HG02588 (cell line): Measurements from ENCODE around the gene GSTM2.
A peak's percentile ranks its signal among the peaks of the same experiment; 100 is the strongest.
"Not testable (repeated sequence)": the region's sequence is repeated elsewhere in the genome, so short reads cannot be mapped to it uniquely, and the experiment has no call there.

Source experiments
- ATAC-seq: cut with Tn5 transposase; IDR thresholded peaks from one replicate; pipeline ENCODE4 v1.9.1; 2021; ENCODE audit warnings: mild to moderate bottlenecking, moderate library complexity; ENCODE audit not compliant: unreplicated experiment

The GSTM2 gene

GRCh38 chr1:109673861-109674260 lies 6.0 kb downstream of the GSTM2 start:
- ATAC-seq, result not testable (repeated sequence)

- ATAC-seq, result not testable (repeated sequence)
These were observed 9.0 kb downstream of the GSTM2 start for GRCh38 chr1:109676683-109677381.

GRCh38 chr1:109677459-109677858 lies 9.6 kb downstream of the GSTM2 start:
- ATAC-seq, result no peak

- ATAC-seq, result not testable (repeated sequence)
These were observed 10.8 kb downstream of the GSTM2 start for GRCh38 chr1:109678637-109679036.

GRCh38 chr1:109684777-109685176 lies 16.9 kb downstream of the GSTM2 start:
- ATAC-seq, result not testable (repeated sequence)

- not testable (repeated sequence) for ATAC-seq
These were observed 17.5 kb downstream of the GSTM2 start for GRCh38 chr1:109685399-109685798.

- not testable (repeated sequence) for ATAC-seq
These were observed 18.0 kb downstream of the GSTM2 start for GRCh38 chr1:109685890-109686289.

- not testable (repeated sequence) for ATAC-seq
These were observed 19.3 kb downstream of the GSTM2 start for GRCh38 chr1:109687109-109687508.

- peak; percentile 96 for ATAC-seq
These were observed 20.0 kb downstream of the GSTM2 start, which contains the start of gene GSTM1 for GRCh38 chr1:109687641-109688499. GSTM1 (plus strand) TSS chr1:109687817; CDS start chr1:109687874, 57 bp downstream.

GRCh38 chr1:109689844-109690405 lies 22.1 kb downstream of the GSTM2 start:
- ATAC-seq, result no peak

GRCh38 chr1:109691759-109692158 lies 23.9 kb downstream of the GSTM2 start:
- ATAC-seq, result no peak

GRCh38 chr1:109694400-109694799 lies 26.5 kb downstream of the GSTM2 start:
- not testable (repeated sequence) for ATAC-seq

- ATAC-seq, result not testable (repeated sequence)
These were observed 27.3 kb downstream of the GSTM2 start for GRCh38 chr1:109695138-109695537.

GRCh38 chr1:109697066-109697465 lies 29.2 kb downstream of the GSTM2 start:
- no peak for ATAC-seq

GRCh38 chr1:109697861-109698260 lies 30.0 kb downstream of the GSTM2 start:
- not testable (repeated sequence) for ATAC-seq

GRCh38 chr1:109702940-109703339 lies 35.1 kb downstream of the GSTM2 start:
- ATAC-seq, result not testable (repeated sequence)

- ATAC-seq, result no peak
These were observed 36.3 kb downstream of the GSTM2 start for GRCh38 chr1:109704173-109704572.

GRCh38 chr1:109705411-109705810 lies 37.6 kb downstream of the GSTM2 start:
- ATAC-seq, result no peak

GRCh38 chr1:109708949-109709348 lies 41.1 kb downstream of the GSTM2 start:
- ATAC-seq, result not testable (repeated sequence)

- not testable (repeated sequence) for ATAC-seq
These were observed 42.0 kb downstream of the GSTM2 start for GRCh38 chr1:109709822-109710221.

GRCh38 chr1:109711593-109712320 lies 43.9 kb downstream of the GSTM2 start, which contains the start of gene GSTM5:
GSTM5 (plus strand) TSS chr1:109712251; CDS start chr1:109712313, 62 bp downstream.
- ATAC-seq, result not testable (repeated sequence)
